Stimulated activated CD4-positive, alpha-beta T cell treated with anti-CD3 and anti-CD28 coated beads, TNF-alpha, amount 100 ng/mL, for 1 hour (primary cell): ENCODE results near the gene TNS3.

ENCODE experiments used
- DNase-seq, 3 donors: peaks; one replicate each; pipeline ENCODE4 v3.0.0-alpha.2; 2020; ENCODE audit warnings: low read depth in 3 of 3, low spot score in 1 of 3

Gene TNS3

DNA sequence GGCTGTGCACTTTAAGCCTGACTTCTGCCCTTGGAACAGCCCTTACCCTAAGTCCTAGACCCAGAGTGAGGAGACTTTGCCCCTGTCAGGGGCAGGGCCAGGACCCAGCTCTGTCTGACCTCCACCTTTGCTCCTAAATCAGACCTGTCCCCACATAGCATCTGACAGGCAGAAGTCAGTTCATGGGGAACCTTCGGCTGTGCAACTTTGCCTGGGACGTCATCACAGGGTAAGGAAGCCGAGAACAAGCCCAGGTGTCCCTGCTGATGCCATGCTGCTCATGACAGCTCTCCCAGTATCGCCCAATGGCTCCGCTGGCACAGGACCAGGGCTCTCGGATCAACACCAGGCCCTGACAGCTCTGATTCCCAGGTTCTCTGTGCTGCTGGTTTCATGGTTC lies 55.4 kb downstream of the TNS3 start:
- no peak for DNase-seq

DNA sequence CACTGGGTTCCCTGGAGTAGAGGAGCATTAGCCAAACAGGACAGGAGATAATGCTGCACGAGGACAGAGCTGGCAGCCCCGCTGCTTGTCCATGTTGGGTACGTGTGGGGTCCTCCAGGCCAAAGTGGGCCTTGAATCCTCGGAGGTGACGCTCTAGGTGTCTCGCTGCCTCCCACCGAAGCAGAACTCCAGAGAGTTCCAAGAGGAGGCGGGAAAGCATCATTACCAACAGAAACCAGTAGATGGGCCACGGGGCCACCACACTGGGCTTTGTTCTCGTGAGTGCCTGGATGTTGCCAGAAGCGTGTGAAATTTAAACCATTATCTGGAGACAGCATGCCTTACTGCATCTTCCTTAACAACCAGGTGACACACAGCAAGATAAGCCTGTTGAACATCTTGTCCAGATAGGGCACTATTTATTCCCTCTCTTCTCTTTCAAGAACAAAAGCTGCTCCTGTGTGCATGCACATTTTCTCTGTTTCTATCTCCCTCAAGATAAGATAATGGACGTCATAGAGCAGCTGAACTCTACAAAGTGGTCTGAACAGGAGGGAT lies 56.8 kb downstream of the TNS3 start:
- DNase-seq = no peak

DNA sequence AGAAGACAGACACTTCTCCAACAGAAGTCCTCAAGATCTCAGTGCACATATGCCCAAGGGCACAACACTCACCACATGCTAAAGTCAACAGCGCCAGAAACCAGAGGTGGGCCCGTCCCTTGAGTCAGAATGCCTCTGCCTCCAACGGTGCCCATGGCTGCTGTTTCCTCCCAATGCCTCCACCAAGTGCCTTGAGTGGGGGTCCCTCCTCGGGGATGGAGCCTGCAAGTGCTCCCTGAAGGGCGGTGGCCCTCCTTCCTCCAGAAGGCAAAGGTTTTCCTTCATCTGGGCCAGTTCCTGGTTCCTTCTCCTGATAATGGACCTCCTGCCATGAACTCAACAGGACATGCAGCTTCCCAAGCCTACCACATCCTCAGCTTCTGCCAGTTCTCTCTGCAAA lies 58.5 kb downstream of the TNS3 start:
- no peak for DNase-seq

DNA sequence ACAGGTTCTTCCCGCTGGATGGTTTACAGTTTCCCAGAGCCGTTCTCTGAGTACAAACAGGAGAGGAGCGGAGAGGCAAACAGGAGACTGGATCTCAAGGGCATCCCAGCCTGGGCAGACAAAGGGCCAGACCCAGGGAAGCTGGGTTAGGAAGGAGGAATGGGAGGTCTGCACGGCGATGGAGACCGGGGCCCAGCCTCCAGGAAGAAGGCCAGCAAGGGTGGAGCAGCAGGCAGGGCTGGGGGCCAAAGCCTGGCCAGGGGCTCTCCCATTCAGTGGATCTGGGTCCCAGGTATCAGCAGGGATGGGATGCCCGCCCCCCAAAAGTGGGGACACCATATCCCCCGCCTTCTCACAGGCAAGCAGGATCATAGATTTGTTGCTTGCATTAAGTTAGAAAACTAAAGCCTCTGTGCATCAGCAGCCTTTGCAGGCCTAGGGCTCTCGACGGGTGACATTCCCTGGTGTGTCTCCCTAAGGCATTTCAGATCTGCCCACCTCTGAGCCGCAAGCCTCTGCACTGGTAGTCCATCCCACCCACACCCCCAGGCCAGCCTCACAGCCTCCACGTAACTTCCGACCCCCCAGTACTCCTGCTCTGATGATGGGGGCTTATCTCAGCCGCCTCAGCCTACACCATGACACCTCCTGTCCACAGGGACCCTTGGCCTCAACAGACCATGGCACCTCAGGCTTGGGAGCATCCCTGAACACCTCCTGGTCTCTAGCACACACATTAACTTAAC lies 59.9 kb downstream of the TNS3 start:
- DNase-seq = no peak

DNA sequence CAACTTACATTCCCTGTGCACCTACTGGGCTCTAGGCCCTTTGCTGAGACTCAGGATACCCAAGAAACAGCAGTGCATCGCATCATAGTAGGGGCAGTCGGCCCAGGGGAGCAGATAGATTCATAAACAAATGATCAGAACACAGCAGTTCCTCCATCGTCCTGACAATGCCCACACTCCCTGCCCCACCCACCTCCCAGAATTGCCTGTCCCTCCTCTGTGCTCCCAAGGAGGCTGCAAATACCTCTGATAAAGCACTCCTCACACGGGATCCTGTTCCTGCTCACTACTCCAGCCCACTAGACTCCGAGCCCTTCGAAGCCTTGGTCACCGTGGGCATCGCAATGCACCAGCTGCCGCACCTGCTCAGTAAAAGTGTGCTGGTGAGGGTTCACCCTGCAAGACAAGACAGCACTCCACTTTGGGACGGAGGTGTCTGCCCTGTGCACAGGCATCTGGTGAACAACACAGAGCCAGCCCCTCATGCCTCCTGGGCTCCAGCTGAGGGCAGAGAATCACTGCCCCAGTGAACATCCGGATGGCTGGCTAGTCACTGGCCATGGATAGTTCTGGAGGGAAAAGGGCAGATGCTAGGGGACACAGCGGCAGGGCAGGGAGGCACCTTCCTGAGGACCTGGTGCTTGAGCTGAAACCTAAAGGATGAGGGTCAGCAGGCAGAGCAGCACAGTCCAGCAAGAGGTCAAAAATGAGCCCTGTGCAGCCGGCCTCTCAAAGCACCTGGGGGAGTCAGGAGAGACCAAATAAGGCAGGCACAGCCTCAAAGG lies 60.7 kb downstream of the TNS3 start:
- DNase-seq = no peak

DNA sequence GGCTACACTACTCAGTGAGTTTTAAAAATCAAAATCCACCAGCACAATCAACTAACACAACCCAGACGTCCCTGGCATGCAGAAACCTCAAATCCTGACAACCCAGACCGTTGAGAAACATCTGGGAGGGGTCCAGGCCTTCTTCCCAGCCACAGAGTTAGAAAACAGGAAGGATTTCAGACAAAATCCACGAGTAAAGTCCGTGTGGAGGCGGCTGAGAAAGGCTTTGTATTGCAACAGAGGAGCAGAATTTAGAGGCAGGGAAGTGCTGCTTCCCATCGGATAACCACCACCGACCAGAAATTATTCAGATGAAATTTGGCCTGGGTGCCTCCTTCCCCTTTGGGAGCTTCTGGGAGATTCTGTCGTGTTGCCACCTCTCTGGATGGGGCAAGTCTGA lies 61.5 kb downstream of the TNS3 start:
- DNase-seq = no peak

DNA sequence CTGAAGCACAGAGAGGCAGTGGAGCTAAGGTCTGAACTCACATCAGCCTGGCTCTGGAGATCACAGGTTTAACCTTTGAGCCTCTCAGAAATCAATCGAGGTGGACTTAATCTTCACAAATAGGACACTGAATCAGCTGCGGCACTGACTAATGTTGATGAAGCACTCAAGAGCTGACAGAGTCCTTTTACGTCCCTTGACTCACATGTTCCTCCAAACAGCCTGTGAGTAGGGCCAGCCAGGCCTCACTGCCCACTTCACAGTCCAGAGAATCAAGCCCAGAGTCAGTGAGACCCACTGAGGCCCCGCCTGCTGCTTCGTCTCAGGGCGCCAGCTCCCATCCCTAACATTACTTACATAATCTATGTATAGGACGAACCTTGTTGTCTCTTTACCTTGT lies 63.1 kb downstream of the TNS3 start:
- no peak for DNase-seq

DNA sequence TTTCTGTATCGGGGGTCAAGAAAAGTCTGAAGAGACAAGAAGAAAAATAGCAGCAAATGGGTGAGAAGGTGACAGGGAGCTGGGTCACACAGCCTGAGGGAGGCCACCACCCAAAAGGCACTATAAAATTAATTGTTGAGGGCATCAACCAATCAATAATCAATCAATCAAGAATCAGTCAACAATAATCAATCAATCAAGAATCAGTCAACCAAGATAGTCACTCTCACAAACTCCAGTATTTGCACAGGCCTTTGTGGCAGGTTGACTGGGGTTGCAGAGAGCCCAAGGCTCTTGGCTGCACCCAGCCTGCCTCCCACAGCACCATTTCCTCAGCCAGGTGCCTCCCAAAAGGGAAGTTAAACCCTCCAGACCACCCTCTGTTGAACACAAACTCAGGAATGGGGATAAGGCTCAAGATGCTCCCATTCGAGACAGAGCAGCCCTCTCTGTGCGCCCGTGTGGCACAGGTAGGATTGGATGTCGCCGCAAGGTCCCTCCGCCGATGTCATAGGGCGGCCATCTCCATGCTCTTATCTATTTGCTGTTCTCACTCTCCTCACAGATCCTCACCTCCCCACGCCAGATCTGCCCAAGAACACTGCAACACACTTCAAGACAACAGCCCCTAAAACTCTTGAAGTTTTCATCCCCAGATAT lies 64.0 kb downstream of the TNS3 start:
- DNase-seq = no peak

DNA sequence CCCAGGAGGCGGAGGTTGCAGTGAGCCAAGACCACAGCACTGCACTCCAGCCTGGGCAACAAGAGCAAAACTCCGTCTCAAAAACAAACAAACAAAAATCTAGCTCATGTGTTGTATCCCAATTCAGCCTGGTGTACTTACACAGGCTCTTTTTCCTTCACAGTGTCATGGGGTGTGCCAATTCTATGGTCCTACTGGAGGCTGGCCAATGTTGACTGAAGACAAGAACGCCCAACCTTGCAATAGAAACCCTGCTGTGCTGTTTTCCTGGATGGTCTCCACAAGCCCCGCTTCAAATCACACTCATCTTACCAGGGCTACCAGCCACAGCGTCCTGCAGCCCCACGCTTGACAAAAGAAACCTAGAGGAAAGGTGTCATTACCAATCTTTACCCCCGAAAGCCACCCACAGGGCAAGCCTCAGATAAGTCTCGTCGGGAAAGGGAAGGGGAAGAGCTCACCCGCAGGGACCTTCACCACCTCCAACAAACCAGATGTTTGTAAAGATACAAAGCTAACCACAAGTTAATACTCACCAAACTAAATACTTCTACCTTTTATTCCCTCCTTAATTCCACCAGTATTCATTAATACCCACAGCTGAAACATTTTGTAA lies 64.8 kb downstream of the TNS3 start:
- no peak for DNase-seq

DNA sequence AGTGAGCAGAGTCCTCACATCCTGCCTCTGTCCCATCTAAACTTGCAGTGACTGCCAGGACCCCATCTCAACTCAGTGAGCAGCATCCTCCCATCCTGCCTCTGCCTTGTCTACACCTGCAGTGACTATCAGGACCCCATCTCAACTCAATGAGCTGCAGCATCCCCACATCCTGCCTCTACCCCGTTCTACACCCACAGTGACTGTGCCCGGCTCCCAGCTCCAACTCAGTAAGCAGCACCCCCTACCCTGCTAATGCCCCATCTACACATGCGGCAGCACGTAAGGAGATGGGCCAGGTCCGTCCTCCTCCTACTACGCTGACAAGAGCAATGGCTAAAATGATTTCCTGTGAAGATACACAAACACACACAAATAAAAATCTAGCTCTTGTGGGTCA lies 65.5 kb downstream of the TNS3 start:
- no peak for DNase-seq

DNA sequence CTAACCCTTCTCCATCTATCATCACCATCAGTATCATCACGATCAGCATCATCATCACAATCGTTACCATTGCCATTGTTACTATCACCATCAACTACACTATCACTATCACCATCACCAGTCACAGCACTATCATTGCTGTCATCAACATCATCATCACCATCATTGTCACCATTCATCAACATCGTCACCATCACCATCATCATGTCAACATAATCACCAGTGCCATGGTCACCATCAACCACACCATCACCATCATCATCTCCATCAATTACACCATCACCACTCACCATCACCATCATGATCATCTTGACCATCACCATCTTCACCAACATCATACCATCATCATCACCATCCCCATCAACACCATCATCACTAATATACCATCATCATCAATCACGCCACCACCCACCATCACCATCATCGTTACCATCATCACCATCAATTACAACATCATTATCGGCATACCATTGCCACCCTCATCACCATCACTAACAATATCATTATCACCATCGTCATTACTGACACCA lies 66.5 kb downstream of the TNS3 start:
- no peak for DNase-seq

DNA sequence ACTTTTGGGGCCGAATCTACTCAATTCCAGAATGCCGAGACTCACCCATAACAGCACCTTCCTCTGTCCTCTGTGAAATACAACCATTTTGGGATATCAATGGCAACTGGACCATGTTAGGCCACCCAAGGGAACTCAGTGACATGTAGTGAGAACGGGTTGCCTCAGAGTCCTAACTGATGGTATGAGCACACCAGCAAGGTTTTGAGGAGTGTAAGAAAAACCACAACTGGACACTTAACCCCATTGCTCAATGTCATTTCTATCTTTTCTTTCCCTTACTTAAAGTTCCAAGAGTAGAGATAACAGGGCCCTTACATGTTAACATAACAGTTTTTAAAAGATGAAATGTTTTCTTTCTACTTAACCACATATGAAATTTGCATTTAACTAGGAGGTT lies 67.1 kb downstream of the TNS3 start:
- no peak for DNase-seq

DNA sequence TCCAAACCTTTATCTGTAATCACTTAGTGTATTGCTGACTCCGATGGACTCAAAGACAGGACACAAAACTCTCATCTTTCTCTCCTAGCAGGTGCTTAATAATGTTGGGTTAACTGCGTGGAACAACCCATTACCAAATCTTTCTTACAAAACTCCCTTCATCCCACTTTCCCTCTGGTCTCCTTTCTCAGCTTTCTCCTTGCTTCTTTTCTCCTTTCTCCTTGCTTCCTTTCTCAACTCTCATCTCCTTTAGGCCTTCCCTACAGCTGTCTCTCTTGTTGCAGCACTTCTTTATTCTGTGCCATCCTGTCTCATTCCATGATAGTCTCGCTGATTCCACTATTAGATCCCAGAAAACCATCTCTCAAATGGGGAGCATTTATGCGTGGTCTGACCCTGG lies 67.5 kb downstream of the TNS3 start:
- no peak for DNase-seq

DNA sequence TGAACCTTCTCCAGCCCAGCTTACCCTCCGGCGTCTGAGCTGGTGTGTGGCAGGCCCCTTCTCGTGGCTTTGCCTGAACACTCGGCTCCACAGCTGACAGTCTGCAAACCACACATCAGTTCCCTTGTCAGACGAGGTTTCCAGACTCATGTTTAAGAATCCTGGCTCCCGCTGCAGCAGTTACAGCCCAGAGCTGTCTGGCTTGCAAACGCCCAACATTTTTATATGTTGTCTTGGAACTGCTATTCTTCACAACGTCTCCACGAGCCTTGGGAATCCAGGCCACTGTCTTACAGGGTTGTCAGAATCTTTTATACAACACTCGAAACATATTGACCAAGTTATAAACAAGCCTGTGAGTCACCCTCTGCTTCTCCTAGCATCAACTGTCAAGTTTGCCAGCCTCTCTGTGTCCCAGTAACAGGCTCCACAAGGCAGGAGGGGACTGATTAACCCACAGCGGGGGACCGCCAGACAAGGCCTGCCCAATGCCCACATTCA lies 68.1 kb downstream of the TNS3 start:
- DNase-seq = no peak

DNA sequence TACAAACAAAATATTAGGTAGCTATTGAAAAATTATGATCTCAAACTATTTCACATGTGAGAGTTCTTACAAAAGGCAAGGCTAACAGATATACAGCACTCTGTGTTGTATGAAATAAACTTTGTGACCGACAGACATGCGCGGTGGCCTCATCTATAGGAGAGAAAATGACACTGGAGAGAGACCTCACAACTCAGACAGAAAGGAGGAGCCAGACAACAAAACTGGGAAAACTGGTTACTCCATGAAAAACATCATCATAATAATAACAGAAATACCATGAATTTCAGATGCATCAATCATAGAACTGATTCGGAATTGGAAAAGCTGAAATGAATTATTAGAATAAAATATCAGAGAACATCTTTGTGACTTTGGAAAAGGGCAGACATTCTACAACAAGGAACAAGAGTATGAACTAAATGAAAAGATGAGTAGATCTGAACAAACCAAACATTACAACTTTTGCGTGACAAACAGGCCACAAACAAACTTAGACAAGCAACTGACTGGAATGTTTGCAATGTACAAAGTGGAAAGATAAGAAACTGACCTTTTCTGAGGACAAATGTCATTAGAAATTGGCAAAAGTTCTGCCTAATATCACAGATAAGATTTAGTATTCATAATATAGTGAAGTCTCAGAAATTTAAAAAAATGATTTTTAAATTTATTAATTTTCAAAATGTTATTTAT lies 69.3 kb downstream of the TNS3 start:
- no peak for DNase-seq

DNA sequence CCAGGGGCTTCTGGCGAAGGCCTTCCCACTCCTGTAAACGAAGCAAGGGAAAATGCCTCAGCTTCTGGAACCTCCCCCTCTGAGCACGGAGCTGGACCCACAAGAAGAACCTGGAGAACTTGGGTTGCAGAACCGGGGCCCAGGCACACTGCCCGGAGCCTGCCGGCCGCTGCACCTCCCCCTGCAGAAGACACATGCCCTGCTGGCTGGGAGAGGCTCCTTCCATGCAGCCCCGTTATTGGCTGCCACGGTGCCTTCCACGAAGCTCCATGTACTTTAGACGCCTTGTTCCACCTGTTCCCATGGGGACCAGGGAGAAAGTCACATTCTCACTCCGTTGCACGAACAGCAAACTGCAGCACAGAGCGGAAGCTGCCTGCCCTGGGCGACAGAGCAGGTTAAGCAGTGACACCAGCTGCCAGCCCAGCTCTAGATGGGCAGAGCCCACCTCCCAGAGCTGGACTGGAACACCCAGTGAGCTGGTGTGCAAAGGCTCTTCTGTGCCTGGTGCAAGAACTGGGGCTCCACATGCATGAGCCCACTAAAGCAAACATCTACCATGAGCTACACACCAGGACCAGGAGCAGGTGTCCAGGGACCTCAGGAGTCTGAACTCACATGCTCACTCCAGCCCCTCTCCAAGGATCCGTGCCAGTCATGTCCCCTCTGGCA lies 70.1 kb downstream of the TNS3 start:
- no peak for DNase-seq

DNA sequence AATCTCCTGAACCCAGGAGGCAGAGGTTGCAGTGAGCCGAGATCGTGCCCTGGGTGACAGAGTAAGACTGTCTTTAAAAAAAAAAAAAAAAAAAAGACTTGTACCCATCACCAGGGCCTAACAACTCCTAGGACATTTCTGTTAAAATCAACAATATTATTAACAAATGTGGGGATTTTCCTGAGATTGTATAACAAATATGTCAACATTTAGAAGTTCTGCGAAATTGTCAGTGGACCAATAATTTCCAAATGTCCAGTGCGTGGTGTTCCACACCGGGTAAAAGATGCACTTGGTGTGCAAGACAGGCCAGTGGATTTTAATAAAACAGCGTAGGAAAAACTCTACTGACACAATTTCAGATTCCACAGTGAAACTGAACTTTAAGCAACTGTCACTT lies 71.1 kb downstream of the TNS3 start:
- DNase-seq = no peak

DNA sequence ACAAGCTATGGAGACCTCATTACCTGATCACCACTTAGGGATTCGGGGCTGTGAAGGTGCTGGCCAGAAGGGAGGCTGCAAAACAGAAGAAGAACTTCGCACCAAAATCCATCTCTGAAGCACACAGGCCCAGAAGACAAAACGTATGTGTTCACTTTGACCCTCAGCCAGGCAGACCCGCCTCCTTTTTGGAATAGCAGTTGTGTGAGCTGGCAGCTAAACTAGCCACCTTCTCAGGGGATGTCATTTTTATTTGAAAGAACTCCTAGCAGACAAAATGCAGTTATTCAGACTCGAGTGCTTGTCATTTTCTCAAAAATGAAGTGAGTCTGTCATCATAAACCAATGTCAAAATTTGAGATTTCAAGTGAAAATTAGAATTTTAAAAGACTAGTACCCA lies 71.7 kb downstream of the TNS3 start:
- no peak for DNase-seq

DNA sequence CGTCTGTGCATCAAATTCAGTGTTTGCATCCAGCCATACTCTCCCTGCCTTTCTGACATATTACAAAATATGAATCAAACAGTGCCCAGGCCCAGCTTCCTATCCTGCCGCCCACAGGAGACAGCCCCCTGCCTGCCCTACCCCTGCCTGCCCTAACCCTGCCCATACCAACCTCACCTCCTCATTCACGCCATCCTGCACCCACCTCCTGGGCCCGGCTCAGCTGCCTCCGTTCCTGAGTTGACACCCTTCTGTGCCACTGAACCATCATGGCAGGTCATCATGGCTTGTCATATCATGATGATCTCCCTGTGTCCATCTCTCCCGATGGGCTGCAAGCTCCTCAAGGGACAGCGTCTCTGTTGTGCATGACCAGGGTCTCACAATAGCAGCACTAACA lies 72.3 kb downstream of the TNS3 start:
- DNase-seq = no peak
